HEK293 (cell line): Measurements from ENCODE around the gene PARP9.

Experiments used
- ZNF10 ChIP-seq: fragments of 450-650 bp; formaldehyde crosslinking; IDR thresholded peaks from 2 replicates; pipeline ENCODE4 v1.5.1; 2017; ENCODE audit warnings: missing biosample characterization, missing genetic modification characterization
- ZNF248 ChIP-seq: fragments of 450-650 bp; formaldehyde crosslinking; IDR thresholded peaks from 2 replicates; pipeline ENCODE4 v1.5.1; 2017; ENCODE audit warnings: missing biosample characterization, missing genetic modification characterization
- ZNF747 ChIP-seq: fragments of 450-650 bp; formaldehyde crosslinking; IDR thresholded peaks from 2 replicates; pipeline ENCODE4 v1.5.1; 2016; ENCODE audit warnings: missing biosample characterization, missing genetic modification characterization
- ZXDB ChIP-seq: fragments of 450-650 bp; formaldehyde crosslinking; IDR thresholded peaks from 2 replicates; pipeline ENCODE4 v1.5.1; 2016; ENCODE audit warnings: missing biosample characterization, missing genetic modification characterization

DNA sequence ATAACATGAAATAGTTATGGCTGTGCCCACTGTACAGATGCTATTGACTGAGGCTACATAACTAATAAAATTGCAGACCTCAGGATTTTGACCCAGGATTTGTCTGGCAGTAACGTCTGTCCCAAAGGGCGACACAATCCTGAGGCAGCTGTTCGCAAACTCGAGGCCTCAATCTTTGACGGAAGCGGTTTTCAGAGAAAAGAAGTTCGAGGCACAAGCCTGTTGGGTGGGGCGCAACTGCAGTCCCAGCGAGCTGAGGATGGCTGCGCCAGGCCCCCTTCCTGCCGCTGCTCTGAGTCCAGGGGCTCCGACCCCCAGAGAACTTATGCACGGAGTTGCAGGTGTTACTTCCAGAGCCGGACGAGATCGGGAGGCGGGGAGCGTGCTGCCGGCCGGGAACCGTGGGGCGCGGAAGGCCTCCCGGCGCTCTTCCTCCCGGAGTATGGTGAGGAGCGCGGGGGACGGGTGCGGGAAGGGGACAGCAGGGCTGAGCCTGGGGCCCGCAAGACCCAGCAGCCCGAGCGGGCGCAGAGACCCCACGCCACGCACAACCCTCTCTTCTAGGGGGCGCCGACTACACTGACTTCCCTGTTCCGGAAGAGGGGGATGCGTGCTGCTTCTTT lies 13.4 kb upstream of the PARP9 start, which contains the start of gene PARP15:
- TF ChIP-seq ZNF747 (tag by site-specific recombination) (no peak), ZNF10 (tag by site-specific recombination) (no peak), ZXDB (no peak), ZNF248 (tag by site-specific recombination) (no peak)
